Ramos (cell line): ENCODE data around the gene C1GALT1C1L.
"Not testable (repeated sequence)": the region's sequence is repeated elsewhere in the genome, so short reads cannot be mapped to it uniquely, and the experiment has no call there.

Experiments
- in situ Hi-C: fragments of 300-500 bp; cut with MboI; formaldehyde crosslinking; loops from one replicate; pipeline ENCODE4 v1.14.3; 2022; ENCODE audit warnings: low sequenced_read_pairs; ENCODE audit not compliant: unreplicated experiment

C1GALT1C1L gene

GRCh38 chr2:43657241-43657640, 19.0 kb downstream of the C1GALT1C1L start:
- in situ Hi-C loops, result no loop called here

- in situ Hi-C loops, result no loop called here
Measured at GRCh38 chr2:43653506-43653905, 22.7 kb downstream of the C1GALT1C1L start.

- in situ Hi-C loops, result no loop called here
Measured at GRCh38 chr2:43648994-43649701, 27.1 kb downstream of the C1GALT1C1L start.

- in situ Hi-C loops, result no loop called here
Measured at GRCh38 chr2:43643680-43644079, 32.5 kb downstream of the C1GALT1C1L start.

GRCh38 chr2:43642363-43642762, 33.9 kb downstream of the C1GALT1C1L start:
- in situ Hi-C loops, result no loop called here

GRCh38 chr2:43637030-43637803, 39.0 kb downstream of the C1GALT1C1L start, which contains the start of gene PLEKHH2:
PLEKHH2 (plus strand) TSS chr2:43637260; CDS start chr2:43644674, 7,414 bp downstream.
- in situ Hi-C loops, result no loop called here

- in situ Hi-C loops, result no loop called here
Measured at GRCh38 chr2:43636621-43637020, 39.6 kb downstream of the C1GALT1C1L start.

GRCh38 chr2:43636153-43636552, 40.1 kb downstream of the C1GALT1C1L start:
- in situ Hi-C loops, result not testable (repeated sequence)

- in situ Hi-C loops, result no loop called here
Measured at GRCh38 chr2:43634604-43635306, 41.5 kb downstream of the C1GALT1C1L start.

- in situ Hi-C loops, result no loop called here
Measured at GRCh38 chr2:43631618-43632317, 44.5 kb downstream of the C1GALT1C1L start.
